H1 (cell line): Measurements from ENCODE around the gene ACOT7.

ENCODE experiments used
- CTCF ChIP-seq, 3 experiments: IDR thresholded peaks; 1 replicate in 2 of 3; 2 replicates in 1 of 3; pipeline versions ENCODE4 v1.5.1 to v1.6.1; 2011; ENCODE audit warnings: low read length in 3 of 3, mild to moderate bottlenecking in 3 of 3, inconsistent platforms in 2 of 3, low read depth in 1 of 3, moderate library complexity in 1 of 3; ENCODE audit not compliant: insufficient read depth in 1 of 3; ENCODE audit errors: control extremely low read depth in 1 of 3
- E2F6 ChIP-seq: IDR thresholded peaks from 2 replicates; pipeline ENCODE4 v1.6.1; 2012; ENCODE audit warnings: inconsistent platforms
- EP300 ChIP-seq, 2 experiments: IDR thresholded peaks; 1 replicate in 1 of 2; 2 replicates in 1 of 2; pipeline ENCODE4 v1.6.1; 2011 to 2012; ENCODE audit warnings: low read depth in 2 of 2, low read length in 2 of 2, mild to moderate bottlenecking in 2 of 2, borderline replicate concordance in 1 of 2, inconsistent platforms in 1 of 2, moderate library complexity in 1 of 2
- EZH2 ChIP-seq: fragments of 200-600 bp; sonication (generic); IDR thresholded peaks from 2 replicates; pipeline ENCODE4 v1.7.1; 2012; ENCODE audit warnings: low read depth, mild to moderate bottlenecking, moderate library complexity, low read length, inconsistent platforms; ENCODE audit not compliant: severe bottlenecking
- GABPA ChIP-seq: IDR thresholded peaks from 2 replicates; pipeline ENCODE4 v1.6.1; 2011; ENCODE audit warnings: mild to moderate bottlenecking, low read length, moderate library complexity, borderline replicate concordance; ENCODE audit not compliant: insufficient read depth
- POLR2A ChIP-seq, 2 experiments: IDR thresholded peaks; 1 replicate in 1 of 2; 2 replicates in 1 of 2; pipeline ENCODE4 v1.6.1; 2011; ENCODE audit warnings: low read depth in 2 of 2, low read length in 2 of 2, mild to moderate bottlenecking in 2 of 2; ENCODE audit errors: control extremely low read depth in 1 of 2
- POLR2AphosphoS5 ChIP-seq: IDR thresholded peaks from 2 replicates; pipeline ENCODE4 v1.6.1; 2011; ENCODE audit warnings: low read depth, low read length
- RAD21 ChIP-seq, 2 experiments: IDR thresholded peaks in 1 of 2; conservative IDR thresholded peaks in 1 of 2; 2 replicates each; pipeline ENCODE4 v1.6.1; 2011; ENCODE audit warnings: low read depth in 2 of 2, low read length in 2 of 2, improper control_type of control experiment in 1 of 2, inconsistent platforms in 1 of 2, mild to moderate bottlenecking in 1 of 2, moderate library complexity in 1 of 2
- SP1 ChIP-seq: IDR thresholded peaks from 2 replicates; pipeline ENCODE4 v1.6.1; 2011; ENCODE audit warnings: low read depth, low read length
- SP2 ChIP-seq: IDR thresholded peaks from 2 replicates; pipeline ENCODE4 v1.6.1; 2012; ENCODE audit warnings: mild to moderate bottlenecking, low read length, inconsistent platforms
- TAF1 ChIP-seq: IDR thresholded peaks from 2 replicates; pipeline ENCODE4 v1.6.1; 2011; ENCODE audit warnings: mild to moderate bottlenecking, low read depth, low read length

- TF ChIP-seq SP2, result no peak
- no peak for TF ChIP-seq RAD21 (IDR thresholded peaks at IDR 0.05 in 1 of 2, conservative IDR thresholded peaks at IDR 0.05 in 1 of 2; ENCODE audit: low read depth in 2 of 2, low read length in 2 of 2)
- no peak for TF ChIP-seq POLR2A (IDR thresholded peaks at IDR 0.05; ENCODE audit: control extremely low read depth in 1 of 2, low read depth in 2 of 2, low read length in 2 of 2)
- no peak for TF ChIP-seq E2F6
- TF ChIP-seq SP1, result no peak
- TF ChIP-seq CTCF (IDR thresholded peaks at IDR 0.05; ENCODE audit: control extremely low read depth in 1 of 3, insufficient read depth in 1 of 3, low read depth in 1 of 3, low read length in 3 of 3), result no peak
- no peak for TF ChIP-seq EZH2
- TF ChIP-seq GABPA, result no peak
- TF ChIP-seq POLR2AphosphoS5, result no peak
- TF ChIP-seq TAF1, result no peak
- TF ChIP-seq EP300 (IDR thresholded peaks at IDR 0.05; ENCODE audit: borderline replicate concordance in 1 of 2, low read depth in 2 of 2, low read length in 2 of 2), result no peak
Observed at GRCh38 chr1:6334261-6334993, 59.1 kb downstream of the ACOT7 start.
